ENCODE results near the gene CMTM2. TPM values are rescaled to one million over a fixed set of nuclear protein-coding genes. Genes with fewer than 3 reads are reported as not detected.
"Not testable (repeated sequence)": the region's sequence is repeated elsewhere in the genome, so short reads cannot be mapped to it uniquely, and the experiment has no call there.

Gene CMTM2
- polyA plus RNA-seq, 2 donors = 0.06 TPM; not detected in 1

- Histone ChIP-seq H3K4me3 (ENCODE audit: low read depth in 1 of 2, low read length in 2 of 2) (no peak overlapping the region), H3K27me3 (ENCODE audit: control insufficient read depth in 1 of 2, insufficient read depth in 2 of 2, low read length in 2 of 2) (no peaks in the 10 kb centered on the region), H3K4me1 (ENCODE audit: control insufficient read depth in 2 of 2, insufficient read depth in 2 of 2, low read length in 1 of 2) (peaks cover 2 to 3% of the 10 kb centered on the region in 2 donors), H3K36me3 (ENCODE audit: control insufficient read depth in 2 of 2, insufficient read depth in 2 of 2, low read length in 1 of 2) (peaks cover 0 to 15% of the 10 kb centered on the region in 2 donors), H3K27ac (ENCODE audit: low read depth in 2 of 2, low read length in 1 of 2) (no peak overlapping the region), H3K9me3 (ENCODE audit: control insufficient read depth in 2 of 2, insufficient read depth in 1 of 2, low read depth in 1 of 2, low read length in 1 of 2) (no peaks in the 10 kb centered on the region)
- 85 to 92% methylated on average over 3 of the region's 3 CpGs for WGBS, 2 donors
Observed at GRCh38 chr16:66623755-66624154, 44.5 kb downstream of the CMTM2 start.

- WGBS, 2 donors = 84 to 93% methylated on average over 17 of the region's 17 CpGs
- H3K4me1 ChIP-seq (ENCODE audit: control insufficient read depth in 2 of 2, insufficient read depth in 2 of 2, low read length in 1 of 2); H3K4me3 ChIP-seq (ENCODE audit: low read depth in 1 of 2, low read length in 2 of 2); H3K9me3 ChIP-seq (ENCODE audit: control insufficient read depth in 2 of 2, insufficient read depth in 1 of 2, low read depth in 1 of 2, low read length in 1 of 2); H3K36me3 ChIP-seq (ENCODE audit: control insufficient read depth in 2 of 2, insufficient read depth in 2 of 2, low read length in 1 of 2); H3K27ac ChIP-seq (ENCODE audit: low read depth in 2 of 2, low read length in 1 of 2); H3K27me3 ChIP-seq (ENCODE audit: control insufficient read depth in 1 of 2, insufficient read depth in 2 of 2, low read length in 2 of 2): not testable (repeated sequence)
Observed at GRCh38 chr16:66627611-66628378, 48.5 kb downstream of the CMTM2 start.

- 84 to 86% methylated on average over 5 of the region's 5 CpGs for WGBS, 2 donors
- H3K9me3 ChIP-seq (ENCODE audit: control insufficient read depth in 2 of 2, insufficient read depth in 1 of 2, low read depth in 1 of 2, low read length in 1 of 2) = no peaks in the 10 kb centered on the region
- no peak overlapping the region for H3K27ac ChIP-seq (ENCODE audit: low read depth in 2 of 2, low read length in 1 of 2)
- H3K4me1 ChIP-seq (ENCODE audit: control insufficient read depth in 2 of 2, insufficient read depth in 2 of 2, low read length in 1 of 2) = peaks cover 0 to 2% of the 10 kb centered on the region in 2 donors
- H3K27me3 ChIP-seq (ENCODE audit: control insufficient read depth in 1 of 2, insufficient read depth in 2 of 2, low read length in 2 of 2) = no peaks in the 10 kb centered on the region
- no peak overlapping the region for H3K4me3 ChIP-seq (ENCODE audit: low read depth in 1 of 2, low read length in 2 of 2)
- no peaks in the 10 kb centered on the region for H3K36me3 ChIP-seq (ENCODE audit: control insufficient read depth in 2 of 2, insufficient read depth in 2 of 2, low read length in 1 of 2)
Observed at GRCh38 chr16:66629856-66630255, 50.6 kb downstream of the CMTM2 start.

GRCh38 chr16:66630561-66631260 lies 51.4 kb downstream of the CMTM2 start:
- not testable (repeated sequence) for H3K4me1 ChIP-seq (ENCODE audit: control insufficient read depth in 2 of 2, insufficient read depth in 2 of 2, low read length in 1 of 2); H3K36me3 ChIP-seq (ENCODE audit: control insufficient read depth in 2 of 2, insufficient read depth in 2 of 2, low read length in 1 of 2)
- WGBS, 2 donors = 95 to 96% methylated on average over 10 to 35 of the region's 49 CpGs

GRCh38 chr16:66631558-66631957 lies 52.3 kb downstream of the CMTM2 start:
- H3K27me3 ChIP-seq (ENCODE audit: control insufficient read depth in 1 of 2, insufficient read depth in 2 of 2, low read length in 2 of 2); H3K27ac ChIP-seq (ENCODE audit: low read depth in 2 of 2, low read length in 1 of 2); H3K9me3 ChIP-seq (ENCODE audit: control insufficient read depth in 2 of 2, insufficient read depth in 1 of 2, low read depth in 1 of 2, low read length in 1 of 2); H3K36me3 ChIP-seq (ENCODE audit: control insufficient read depth in 2 of 2, insufficient read depth in 2 of 2, low read length in 1 of 2); H3K4me1 ChIP-seq (ENCODE audit: control insufficient read depth in 2 of 2, insufficient read depth in 2 of 2, low read length in 1 of 2); H3K4me3 ChIP-seq (ENCODE audit: low read depth in 1 of 2, low read length in 2 of 2): not testable (repeated sequence)
- 96% methylated on average over 3 of the region's 4 CpGs for WGBS, 2 donors

More at GRCh38 chr16:66630561-66631260, 51.4 kb downstream of the CMTM2 start:
- H3K27ac ChIP-seq (ENCODE audit: low read depth in 2 of 2, low read length in 1 of 2); H3K27me3 ChIP-seq (ENCODE audit: control insufficient read depth in 1 of 2, insufficient read depth in 2 of 2, low read length in 2 of 2); H3K4me3 ChIP-seq (ENCODE audit: low read depth in 1 of 2, low read length in 2 of 2); H3K9me3 ChIP-seq (ENCODE audit: control insufficient read depth in 2 of 2, insufficient read depth in 1 of 2, low read depth in 1 of 2, low read length in 1 of 2): not testable (repeated sequence)

- Histone ChIP-seq H3K4me3 (ENCODE audit: low read depth in 1 of 2, low read length in 2 of 2) (no peak overlapping the region), H3K4me1 (ENCODE audit: control insufficient read depth in 2 of 2, insufficient read depth in 2 of 2, low read length in 1 of 2) (peaks cover 0 to 3% of the 10 kb centered on the region in 2 donors), H3K27me3 (ENCODE audit: control insufficient read depth in 1 of 2, insufficient read depth in 2 of 2, low read length in 2 of 2) (no peaks in the 10 kb centered on the region), H3K36me3 (ENCODE audit: control insufficient read depth in 2 of 2, insufficient read depth in 2 of 2, low read length in 1 of 2) (peaks cover 0 to 2% of the 10 kb centered on the region in 2 donors), H3K27ac (ENCODE audit: low read depth in 2 of 2, low read length in 1 of 2) (no peak overlapping the region), H3K9me3 (ENCODE audit: control insufficient read depth in 2 of 2, insufficient read depth in 1 of 2, low read depth in 1 of 2, low read length in 1 of 2) (no peaks in the 10 kb centered on the region)
- 84 to 89% methylated on average over 4 of the region's 4 CpGs for WGBS, 2 donors
Observed at GRCh38 chr16:66634527-66635196, 55.4 kb downstream of the CMTM2 start.

GRCh38 chr16:66635406-66635805 lies 56.1 kb downstream of the CMTM2 start:
- Histone ChIP-seq H3K27ac (ENCODE audit: low read depth in 2 of 2, low read length in 1 of 2) (no peak overlapping the region), H3K36me3 (ENCODE audit: control insufficient read depth in 2 of 2, insufficient read depth in 2 of 2, low read length in 1 of 2) (peaks cover 0 to 2% of the 10 kb centered on the region in 2 donors), H3K4me3 (ENCODE audit: low read depth in 1 of 2, low read length in 2 of 2) (no peak overlapping the region), H3K4me1 (ENCODE audit: control insufficient read depth in 2 of 2, insufficient read depth in 2 of 2, low read length in 1 of 2) (peaks cover under 1 to 3% of the 10 kb centered on the region in 2 donors), H3K27me3 (ENCODE audit: control insufficient read depth in 1 of 2, insufficient read depth in 2 of 2, low read length in 2 of 2) (no peaks in the 10 kb centered on the region), H3K9me3 (ENCODE audit: control insufficient read depth in 2 of 2, insufficient read depth in 1 of 2, low read depth in 1 of 2, low read length in 1 of 2) (no peaks in the 10 kb centered on the region)
- 82% methylated on average over 6 of the region's 6 CpGs for WGBS, 2 donors

- Histone ChIP-seq H3K36me3 (ENCODE audit: control insufficient read depth in 2 of 2, insufficient read depth in 2 of 2, low read length in 1 of 2) (peaks cover 0 to 2% of the 10 kb centered on the region in 2 donors), H3K4me3 (ENCODE audit: low read depth in 1 of 2, low read length in 2 of 2) (no peak overlapping the region), H3K27me3 (ENCODE audit: control insufficient read depth in 1 of 2, insufficient read depth in 2 of 2, low read length in 2 of 2) (no peaks in the 10 kb centered on the region), H3K4me1 (ENCODE audit: control insufficient read depth in 2 of 2, insufficient read depth in 2 of 2, low read length in 1 of 2) (peaks cover 2 to 3% of the 10 kb centered on the region in 2 donors), H3K9me3 (ENCODE audit: control insufficient read depth in 2 of 2, insufficient read depth in 1 of 2, low read depth in 1 of 2, low read length in 1 of 2) (no peaks in the 10 kb centered on the region), H3K27ac (ENCODE audit: low read depth in 2 of 2, low read length in 1 of 2) (no peak overlapping the region)
- 77 to 78% methylated on average over 5 of the region's 5 CpGs for WGBS, 2 donors
Observed at GRCh38 chr16:66636199-66636598, 56.9 kb downstream of the CMTM2 start.

- no peak overlapping the region for H3K27ac ChIP-seq (ENCODE audit: low read depth in 2 of 2, low read length in 1 of 2)
- peaks cover 0 to 2% of the 10 kb centered on the region in 2 donors for H3K36me3 ChIP-seq (ENCODE audit: control insufficient read depth in 2 of 2, insufficient read depth in 2 of 2, low read length in 1 of 2)
- H3K4me3 ChIP-seq (ENCODE audit: low read depth in 1 of 2, low read length in 2 of 2) = no peak overlapping the region
- H3K27me3 ChIP-seq (ENCODE audit: control insufficient read depth in 1 of 2, insufficient read depth in 2 of 2, low read length in 2 of 2) = no peaks in the 10 kb centered on the region
- peaks cover 2 to 3% of the 10 kb centered on the region in 2 donors for H3K4me1 ChIP-seq (ENCODE audit: control insufficient read depth in 2 of 2, insufficient read depth in 2 of 2, low read length in 1 of 2)
- 91 to 96% methylated on average over 3 of the region's 3 CpGs for WGBS, 2 donors
- H3K9me3 ChIP-seq (ENCODE audit: control insufficient read depth in 2 of 2, insufficient read depth in 1 of 2, low read depth in 1 of 2, low read length in 1 of 2) = no peaks in the 10 kb centered on the region
Observed at GRCh38 chr16:66637806-66638205, 58.5 kb downstream of the CMTM2 start.

Data from esophagus (tissue), 2 donors.